WTC11 (cell line): ENCODE measurements around the gene FAS. TPM values are rescaled to one million over a fixed set of nuclear protein-coding genes. Genes with fewer than 3 reads are reported as not detected.
A peak's percentile ranks its signal among the peaks of the same experiment; 100 is the strongest.

Experiments used
- ATAC-seq: fragments of 200-7000 bp; cut with Tn5 transposase; 2 replicates; pipeline ENCODE4 v1.10.0; 2021; ENCODE audit warnings: mild to moderate bottlenecking, moderate library complexity
- CTCF ChIA-PET: fragments of 300-600 bp; sonication (Branson Sonifier 250); formaldehyde crosslinking; loops from one replicate; lab custom pipeline; 2021; ENCODE audit warnings: antibody characterized with exemption; lab: Charles Lee
- POLR2A ChIA-PET: fragments of 350-600 bp; sonication (Branson Sonifier 250); formaldehyde crosslinking; loops from one replicate; lab custom pipeline; 2021; ENCODE audit warnings: antibody characterized with exemption; lab: Charles Lee
- DNase-seq: peaks from one replicate; pipeline ENCODE4 v3.0.0; 2021; ENCODE audit warnings: low spot score
- H3K27ac Mint-ChIP-seq: 2 replicates; pipeline ENCODE4 v1.8.0; 2021; ENCODE audit warnings: mixed read lengths
- H3K27me3 Mint-ChIP-seq: 2 replicates; pipeline ENCODE4 v1.8.0; 2021; ENCODE audit warnings: low read depth, mild to moderate bottlenecking, moderate library complexity, mixed read lengths
- H3K36me3 Mint-ChIP-seq: 2 replicates; pipeline ENCODE4 v1.8.0; 2021; ENCODE audit warnings: mixed read lengths
- H3K4me1 Mint-ChIP-seq: 2 replicates; pipeline ENCODE4 v1.8.0; 2022; ENCODE audit warnings: mixed read lengths
- H3K4me3 Mint-ChIP-seq: 2 replicates; pipeline ENCODE4 v1.8.0; 2021; ENCODE audit warnings: mild to moderate bottlenecking, moderate library complexity, mixed read lengths
- H3K9me3 Mint-ChIP-seq: 2 replicates; pipeline ENCODE4 v1.8.0; 2021; ENCODE audit warnings: mixed read lengths
- ATF1 ChIP-seq: sonication (generic); formaldehyde crosslinking; IDR thresholded peaks from 2 replicates; pipeline ENCODE4 v1.8.1; 2023; ENCODE audit warnings: mild to moderate bottlenecking, moderate library complexity, missing genetic modification reagents
- CREM ChIP-seq: sonication (generic); formaldehyde crosslinking; IDR thresholded peaks from 2 replicates; pipeline ENCODE4 v1.8.1; 2022; ENCODE audit warnings: mild to moderate bottlenecking, missing genetic modification reagents, moderate library complexity
- ETV6 ChIP-seq: sonication (generic); formaldehyde crosslinking; IDR thresholded peaks from 2 replicates; pipeline ENCODE4 v1.8.1; 2022; ENCODE audit warnings: mild to moderate bottlenecking, missing genetic modification reagents
- GTF2I ChIP-seq: fragments of 250-450 bp; sonication (Bioruptor Pico); conservative IDR thresholded peaks from 2 replicates; pipeline ENCODE4 v1.4.0; 2021; ENCODE audit warnings: mild to moderate bottlenecking
- NFE2L1 ChIP-seq: sonication (generic); formaldehyde crosslinking; IDR thresholded peaks from 2 replicates; pipeline ENCODE4 v1.8.1; 2023; ENCODE audit warnings: missing genetic modification reagents
- NFYB ChIP-seq: sonication (generic); formaldehyde crosslinking; conservative IDR thresholded peaks from 2 replicates; pipeline ENCODE4 v1.8.0; 2022; ENCODE audit warnings: low read depth, missing genetic modification reagents
- NR1H2 ChIP-seq: sonication (generic); formaldehyde crosslinking; IDR thresholded peaks from 2 replicates; pipeline ENCODE4 v1.9.0; 2021; ENCODE audit warnings: mild to moderate bottlenecking, moderate library complexity, missing genetic modification reagents
- OVOL2 ChIP-seq: fragments of 250-450 bp; sonication (Bioruptor Pico); IDR thresholded peaks from 2 replicates; pipeline ENCODE4 v1.9.0; 2021; ENCODE audit warnings: mild to moderate bottlenecking, borderline replicate concordance
- ZNF219 ChIP-seq: sonication (generic); formaldehyde crosslinking; IDR thresholded peaks from 2 replicates; pipeline ENCODE4 v1.8.0; 2023; ENCODE audit warnings: missing genetic modification reagents, mild to moderate bottlenecking, borderline replicate concordance
- ZNF416 ChIP-seq: fragments of 250-450 bp; sonication (Bioruptor Pico); IDR thresholded peaks from 2 replicates; pipeline ENCODE4 v1.9.0; 2021; ENCODE audit warnings: mild to moderate bottlenecking, inconsistent platforms
- ZNF423 ChIP-seq: fragments of 250-450 bp; sonication (Bioruptor Pico); IDR thresholded peaks from 2 replicates; pipeline ENCODE4 v2.1.2; 2022; ENCODE audit warnings: mild to moderate bottlenecking, moderate library complexity
- ZSCAN18 ChIP-seq: fragments of 250-450 bp; sonication (Bioruptor Pico); IDR thresholded peaks from 2 replicates; pipeline ENCODE4 v2.1.2; 2022; ENCODE audit warnings: mild to moderate bottlenecking, moderate library complexity
- total RNA-seq: library from RNA; stranded (reverse); gene quantifications from 3 replicates; pipeline ENCODE4 v1.2.3, GENCODE V29; 2021
- TF ChIP-seq, protein P1 (sequence below): fragments of 250-450 bp; sonication (Bioruptor Pico); IDR thresholded peaks from 2 replicates; pipeline ENCODE4 v1.9.0; 2021; ENCODE audit warnings: mild to moderate bottlenecking, borderline replicate concordance
- TF ChIP-seq, protein P2 (sequence below): fragments of 200-600 bp; IDR thresholded peaks from 2 replicates; pipeline ENCODE4 v1.8.0; 2022; ENCODE audit warnings: antibody characterized with exemption

FAS gene
- total RNA-seq, 1 experiment from 2014 or later = 4.1 TPM

- TF ChIP-seq, protein P1, sequence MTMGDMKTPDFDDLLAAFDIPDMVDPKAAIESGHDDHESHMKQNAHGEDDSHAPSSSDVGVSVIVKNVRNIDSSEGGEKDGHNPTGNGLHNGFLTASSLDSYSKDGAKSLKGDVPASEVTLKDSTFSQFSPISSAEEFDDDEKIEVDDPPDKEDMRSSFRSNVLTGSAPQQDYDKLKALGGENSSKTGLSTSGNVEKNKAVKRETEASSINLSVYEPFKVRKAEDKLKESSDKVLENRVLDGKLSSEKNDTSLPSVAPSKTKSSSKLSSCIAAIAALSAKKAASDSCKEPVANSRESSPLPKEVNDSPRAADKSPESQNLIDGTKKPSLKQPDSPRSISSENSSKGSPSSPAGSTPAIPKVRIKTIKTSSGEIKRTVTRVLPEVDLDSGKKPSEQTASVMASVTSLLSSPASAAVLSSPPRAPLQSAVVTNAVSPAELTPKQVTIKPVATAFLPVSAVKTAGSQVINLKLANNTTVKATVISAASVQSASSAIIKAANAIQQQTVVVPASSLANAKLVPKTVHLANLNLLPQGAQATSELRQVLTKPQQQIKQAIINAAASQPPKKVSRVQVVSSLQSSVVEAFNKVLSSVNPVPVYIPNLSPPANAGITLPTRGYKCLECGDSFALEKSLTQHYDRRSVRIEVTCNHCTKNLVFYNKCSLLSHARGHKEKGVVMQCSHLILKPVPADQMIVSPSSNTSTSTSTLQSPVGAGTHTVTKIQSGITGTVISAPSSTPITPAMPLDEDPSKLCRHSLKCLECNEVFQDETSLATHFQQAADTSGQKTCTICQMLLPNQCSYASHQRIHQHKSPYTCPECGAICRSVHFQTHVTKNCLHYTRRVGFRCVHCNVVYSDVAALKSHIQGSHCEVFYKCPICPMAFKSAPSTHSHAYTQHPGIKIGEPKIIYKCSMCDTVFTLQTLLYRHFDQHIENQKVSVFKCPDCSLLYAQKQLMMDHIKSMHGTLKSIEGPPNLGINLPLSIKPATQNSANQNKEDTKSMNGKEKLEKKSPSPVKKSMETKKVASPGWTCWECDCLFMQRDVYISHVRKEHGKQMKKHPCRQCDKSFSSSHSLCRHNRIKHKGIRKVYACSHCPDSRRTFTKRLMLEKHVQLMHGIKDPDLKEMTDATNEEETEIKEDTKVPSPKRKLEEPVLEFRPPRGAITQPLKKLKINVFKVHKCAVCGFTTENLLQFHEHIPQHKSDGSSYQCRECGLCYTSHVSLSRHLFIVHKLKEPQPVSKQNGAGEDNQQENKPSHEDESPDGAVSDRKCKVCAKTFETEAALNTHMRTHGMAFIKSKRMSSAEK (CRISPR knock-in tag) = no peak
- TF ChIP-seq GTF2I = no peak
Measured at GRCh38 chr10:89025453-89025852, 34.9 kb downstream of the FAS start (continued).

DNA sequence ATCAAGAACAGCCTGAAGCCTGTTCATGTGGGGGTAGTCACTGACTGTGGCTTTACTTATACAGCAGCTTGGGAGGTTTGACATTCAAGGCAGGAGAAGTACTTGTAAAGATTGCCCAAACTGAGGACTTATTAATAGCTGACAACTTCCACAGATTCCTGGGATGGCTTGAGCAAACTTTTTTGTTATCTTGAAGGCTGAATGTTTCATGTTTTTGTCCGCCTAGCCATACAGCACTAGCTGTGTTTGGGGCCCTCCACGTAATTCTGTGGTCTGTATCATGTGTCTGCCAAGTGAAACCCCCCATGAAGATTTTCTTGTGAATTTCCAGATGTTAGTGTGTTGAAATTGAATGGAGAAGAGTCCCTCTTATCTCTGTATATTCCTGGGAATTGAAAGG, 38.6 kb downstream of the FAS start:
- H3K27me3 Mint-ChIP-seq = no peaks in the 10 kb centered on the region
- no peaks in the 10 kb centered on the region for H3K36me3 Mint-ChIP-seq
- no peak overlapping the region for H3K4me3 Mint-ChIP-seq
- DNase-seq = no peak
- ChIA-PET POLR2A (no interaction called here), CTCF (interaction anchor here (0.6 to 3.8 kb wide), 21 partner anchors 16 to 193 kb away, joined by 3 to 41 read pairs (median 3); partner anchors contain the start of genes CH25H and FAS)
- H3K4me1 Mint-ChIP-seq = peaks cover 20% of the 10 kb centered on the region
- H3K9me3 Mint-ChIP-seq = no peaks in the 10 kb centered on the region
- H3K27ac Mint-ChIP-seq = no peak overlapping the region
- ATAC-seq = no peak
- TF ChIP-seq GTF2I = no peak
- TF ChIP-seq ZNF219 = no peak
- TF ChIP-seq ZNF416 (CRISPR knock-in tag) = no peak

DNA sequence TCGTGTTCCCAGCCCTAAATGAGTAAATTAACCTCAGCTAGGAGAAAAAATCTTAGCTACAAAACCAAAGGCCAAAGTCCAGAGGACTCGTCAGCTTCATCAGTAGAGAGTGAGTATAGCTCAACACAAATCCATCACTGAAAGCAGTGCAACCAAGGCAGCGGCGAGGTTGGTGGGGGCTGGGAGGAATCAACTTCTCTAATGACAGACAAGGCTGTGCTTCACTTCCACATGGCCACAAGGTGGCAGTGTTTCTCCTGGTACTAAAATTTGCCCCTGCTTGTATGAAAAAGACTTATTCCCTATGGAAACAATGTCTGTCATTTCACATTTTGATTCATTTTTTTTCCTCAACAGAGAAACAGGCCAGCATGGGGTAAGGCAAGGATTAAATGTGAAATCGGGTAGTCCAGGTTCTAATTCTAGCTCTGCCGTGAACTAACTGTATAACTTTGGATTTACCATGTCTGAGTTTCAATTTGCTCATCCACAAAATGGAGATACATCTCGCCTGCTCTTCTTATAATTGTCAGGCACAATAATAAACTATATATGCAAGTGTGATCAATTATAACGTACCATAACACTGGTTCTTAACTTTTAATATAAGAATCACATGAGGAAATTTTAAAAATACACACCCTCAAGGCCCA, 39.3 kb downstream of the FAS start:
- TF ChIP-seq, protein P2, sequence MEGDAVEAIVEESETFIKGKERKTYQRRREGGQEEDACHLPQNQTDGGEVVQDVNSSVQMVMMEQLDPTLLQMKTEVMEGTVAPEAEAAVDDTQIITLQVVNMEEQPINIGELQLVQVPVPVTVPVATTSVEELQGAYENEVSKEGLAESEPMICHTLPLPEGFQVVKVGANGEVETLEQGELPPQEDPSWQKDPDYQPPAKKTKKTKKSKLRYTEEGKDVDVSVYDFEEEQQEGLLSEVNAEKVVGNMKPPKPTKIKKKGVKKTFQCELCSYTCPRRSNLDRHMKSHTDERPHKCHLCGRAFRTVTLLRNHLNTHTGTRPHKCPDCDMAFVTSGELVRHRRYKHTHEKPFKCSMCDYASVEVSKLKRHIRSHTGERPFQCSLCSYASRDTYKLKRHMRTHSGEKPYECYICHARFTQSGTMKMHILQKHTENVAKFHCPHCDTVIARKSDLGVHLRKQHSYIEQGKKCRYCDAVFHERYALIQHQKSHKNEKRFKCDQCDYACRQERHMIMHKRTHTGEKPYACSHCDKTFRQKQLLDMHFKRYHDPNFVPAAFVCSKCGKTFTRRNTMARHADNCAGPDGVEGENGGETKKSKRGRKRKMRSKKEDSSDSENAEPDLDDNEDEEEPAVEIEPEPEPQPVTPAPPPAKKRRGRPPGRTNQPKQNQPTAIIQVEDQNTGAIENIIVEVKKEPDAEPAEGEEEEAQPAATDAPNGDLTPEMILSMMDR = peak; percentile 79
- no peak for TF ChIP-seq CREM (CRISPR knock-in tag)
- no peaks in the 10 kb centered on the region for H3K36me3 Mint-ChIP-seq
- DNase-seq (peak; percentile 67), ATAC-seq (peak; percentile 85)
- no peak overlapping the region for H3K27ac Mint-ChIP-seq
- H3K9me3 Mint-ChIP-seq = no peaks in the 10 kb centered on the region
- H3K4me3 Mint-ChIP-seq = no peak overlapping the region
- POLR2A ChIA-PET = no interaction called here
- peaks cover 20% of the 10 kb centered on the region for H3K4me1 Mint-ChIP-seq
- H3K27me3 Mint-ChIP-seq = no peaks in the 10 kb centered on the region
- CTCF ChIA-PET = interaction anchor here (0.6 to 3.8 kb wide), 21 partner anchors 17 to 192 kb away, joined by 3 to 41 read pairs (median 3); partner anchors contain the start of genes CH25H and FAS

- Mint-ChIP-seq H3K4me1 (peaks cover 20% of the 10 kb centered on the region), H3K4me3 (no peak overlapping the region), H3K27ac (no peak overlapping the region)
- ATAC-seq = no peak
- POLR2A ChIA-PET = no interaction called here
- TF ChIP-seq OVOL2 (CRISPR knock-in tag) = no peak
- no peak for TF ChIP-seq NR1H2 (CRISPR knock-in tag)
- no peak for TF ChIP-seq NFE2L1 (CRISPR knock-in tag)
- TF ChIP-seq ZSCAN18 (CRISPR knock-in tag) = no peak
- no peak for TF ChIP-seq ZNF423 (CRISPR knock-in tag)
- no peak for TF ChIP-seq NFYB (CRISPR knock-in tag)
- TF ChIP-seq ZNF219 = no peak
- no peak for TF ChIP-seq ATF1 (CRISPR knock-in tag)
- no peak for TF ChIP-seq ETV6 (CRISPR knock-in tag)
- TF ChIP-seq, all 79 proteins: peak for 0
- no peak for DNase-seq
- no peaks in the 10 kb centered on the region for H3K9me3 Mint-ChIP-seq
- CTCF ChIA-PET = interaction anchor here (2.9 to 3.8 kb wide), 3 partner anchors 81 to 187 kb away, joined by 18 to 41 read pairs (median 21); partner anchors contain the start of gene CH25H
- H3K27me3 Mint-ChIP-seq = no peaks in the 10 kb centered on the region
- no peaks in the 10 kb centered on the region for H3K36me3 Mint-ChIP-seq
Measured at GRCh38 chr10:89030791-89031190, 40.2 kb downstream of the FAS start.
